ENCODE data around the gene ITGB6. TPM values are rescaled to one million over a fixed set of nuclear protein-coding genes. Genes with fewer than 3 reads are reported as not detected.
A peak's percentile ranks its signal among the peaks of the same experiment; 100 is the strongest.

Gene ITGB6
- total and polyA plus RNA-seq, 2 of the 4 experiments (the other 2 are of a cell fraction): under 0.01 TPM; not detected in 1

- dilution Hi-C loops (cut with HindIII; ENCODE audit: low sequenced_read_pairs, unreplicated experiment): no loop called here
- 80% methylated on average over 1 of the region's 2 CpGs; no CpG with 5 or more reads in 1 of the 2 experiments for WGBS, 2 experiments (ENCODE audit: extremely low coverage in 2 of 2, insufficient read length in 1 of 2)
Observed at GRCh38 chr2:160246356-160246755, 46.3 kb upstream of the ITGB6 start.

More at GRCh38 chr2:160246356-160246755, 46.3 kb upstream of the ITGB6 start:
- Histone ChIP-seq H2BK5ac (ENCODE audit: low read depth, low read length, poor library complexity, severe bottlenecking) (no peak overlapping the region), H4K8ac (ENCODE audit: low read depth in 2 of 2, low read length in 2 of 2) (no peak overlapping the region), H2BK15ac (ENCODE audit: low read depth, low read length) (no peak overlapping the region), H2AFZ (replicated peaks; ENCODE audit: low read length, poor library complexity) (no peak overlapping the region), H4K91ac (ENCODE audit: insufficient read depth, low read depth, low read length) (no peak overlapping the region), H3K18ac (ENCODE audit: low read depth, low read length) (no peak overlapping the region), H3K4me1 (ENCODE audit: control insufficient read depth, insufficient read depth, low read length) (peaks cover 7% of the 10 kb centered on the region), H2AK9ac (replicated peaks; ENCODE audit: low read depth, low read length, poor library complexity) (no peak overlapping the region), H3K4ac (ENCODE audit: low read depth, low read length) (no peak overlapping the region), H3K23ac (ENCODE audit: low read depth, low read length) (no peak overlapping the region), H4K20me1 (ENCODE audit: insufficient read depth, low read length) (no peaks in the 10 kb centered on the region), H3K9me1 (ENCODE audit: insufficient read depth, low read length) (no peaks in the 10 kb centered on the region; the same call in 1 of the 2 replicates), H3K27ac (ENCODE audit: insufficient read depth, low read length) (no peak overlapping the region), H3K27me3 (ENCODE audit: control insufficient read depth, insufficient read depth, low read length) (no peaks in the 10 kb centered on the region), H2AK5ac (ENCODE audit: low read depth, low read length) (no peak overlapping the region), H3K36me3 (ENCODE audit: control insufficient read depth, insufficient read depth, low read length) (no peaks in the 10 kb centered on the region), H2BK20ac (ENCODE audit: low read depth, low read length) (no peak overlapping the region; the same call in 1 of the 2 replicates), H4K5ac (ENCODE audit: low read depth, low read length) (no peak overlapping the region), H3K14ac (replicated peaks; ENCODE audit: low read depth, low read length) (no peak overlapping the region), H3K56ac (ENCODE audit: extremely low read depth, insufficient read depth, low read length) (no peak overlapping the region), H3K4me2 (ENCODE audit: low read depth, low read length) (no peak overlapping the region), H3K9me3 (ENCODE audit: control insufficient read depth, insufficient read depth, low read length) (no peaks in the 10 kb centered on the region), H3K79me1 (ENCODE audit: low read depth in 1 of 2, low read length in 2 of 2) (no peaks in the 10 kb centered on the region), H3K4me3 (ENCODE audit: insufficient read depth, low read depth, low read length) (no peak overlapping the region), H3K9ac (ENCODE audit: low read depth, low read length) (no peak overlapping the region), H2BK120ac (ENCODE audit: low read depth, low read length) (peak overlapping the region; percentile 38; the same call in 1 of the 2 replicates)
- ChIA-PET POLR2A (ENCODE audit: unreplicated experiment) (interaction anchor here (0.7 kb wide), 1 partner anchor 27 kb away, joined by 4 read pairs; no protein-coding TSS in a partner anchor), CTCF (no interaction called here)
- in situ Hi-C loops (cut with MboI; ENCODE audit: low sequenced_read_pairs): no loop called here
- DNase-seq: peak; percentile 63
- peak; percentile 51; the same call in 1 of the 2 replicates for ATAC-seq (ENCODE audit: low read depth)
- TF ChIP-seq NFE2L2 (IDR thresholded peaks at IDR 0.05; ENCODE audit: low read depth, low read length) (peak; percentile 88), USF2 (IDR thresholded peaks at IDR 0.05; ENCODE audit: low read depth, low read length) (no peak), MAFK (IDR thresholded peaks at IDR 0.05; ENCODE audit: low read depth, low read length) (peak; percentile 17; the same call in 1 of the 2 replicates)
- intact Hi-C loops (cut with micrococcal nuclease): no loop called here
- no TSS peak for BruUV-seq (replicated peaks)
